Fibroblast of lung (primary cell): ENCODE measurements around the gene BTLA. TPM values are rescaled to one million over a fixed set of nuclear protein-coding genes. Genes with fewer than 3 reads are reported as not detected.

ENCODE experiments used
- DNase-seq, 2 donors: peaks; one replicate each; pipeline versions ENCODE4 v3.0.0 to v3.0.0-alpha.2; 2010; ENCODE audit warnings: low read depth in 2 of 2
- H2AFZ ChIP-seq: 2 replicates; pipeline ENCODE4 v1.5.1; 2012; ENCODE audit warnings: low read length, control low read depth, inconsistent platforms
- H3K27ac ChIP-seq: 2 replicates; pipeline ENCODE4 v1.5.1; 2011; ENCODE audit warnings: low read length, control low read depth; ENCODE audit not compliant: insufficient read depth
- H3K27me3 ChIP-seq: 2 replicates; pipeline ENCODE4 v1.5.1; 2011; ENCODE audit warnings: mild to moderate bottlenecking, low read length; ENCODE audit not compliant: control insufficient read depth, insufficient read depth
- H3K36me3 ChIP-seq: 2 replicates; pipeline ENCODE4 v1.5.1; 2011; ENCODE audit warnings: low read length; ENCODE audit not compliant: control insufficient read depth, insufficient read depth
- H3K4me1 ChIP-seq: 2 replicates; pipeline ENCODE4 v1.5.1; 2011; ENCODE audit warnings: low read length; ENCODE audit not compliant: control insufficient read depth, insufficient read depth; ENCODE audit errors: extremely low read depth
- H3K4me2 ChIP-seq: 2 replicates; pipeline ENCODE4 v1.5.1; 2011; ENCODE audit warnings: low read length, control low read depth; ENCODE audit not compliant: insufficient read depth; ENCODE audit errors: extremely low read depth
- H3K4me3 ChIP-seq, 4 experiments: fragments of 200-600 bp in 1 of 4; sonication (generic) in 1 of 4; replicated peaks in 1 of 4; 2 replicates each; pipeline ENCODE4 v1.5.1; 2011 to 2016; ENCODE audit warnings: low read length in 4 of 4, low read depth in 3 of 4, mild to moderate bottlenecking in 3 of 4, control low read depth in 2 of 4, inconsistent platforms in 1 of 4, mixed read lengths in 1 of 4; ENCODE audit not compliant: insufficient read depth in 1 of 4; ENCODE audit errors: control extremely low read depth in 1 of 4
- H3K79me2 ChIP-seq: 2 replicates; pipeline ENCODE4 v1.5.1; 2012; ENCODE audit warnings: mild to moderate bottlenecking, low read length, inconsistent platforms; ENCODE audit not compliant: control insufficient read depth, insufficient read depth
- H3K9ac ChIP-seq: 2 replicates; pipeline ENCODE4 v1.5.1; 2011; ENCODE audit warnings: mild to moderate bottlenecking, low read length, control low read depth; ENCODE audit not compliant: insufficient read depth
- H3K9me3 ChIP-seq: 2 replicates; pipeline ENCODE4 v1.5.1; 2012; ENCODE audit warnings: low read depth, low read length; ENCODE audit not compliant: control insufficient read depth, insufficient read depth
- H4K20me1 ChIP-seq: 2 replicates; pipeline ENCODE4 v1.5.1; 2011; ENCODE audit warnings: low read length; ENCODE audit not compliant: control insufficient read depth, insufficient read depth; ENCODE audit errors: extremely low read depth
- EZH2 ChIP-seq: IDR thresholded peaks from 2 replicates; pipeline ENCODE4 v1.5.1; 2012; ENCODE audit warnings: low read length, control low read depth, mild to moderate bottlenecking; ENCODE audit errors: missing control alignments
- polyA plus RNA-seq, 2 donors: library from polyadenylated mRNA; depleted of rRNA in 1 of 2; stranded (reverse) in 1 of 2; unstranded in 1 of 2; fragments of >200 nt; gene quantifications; 2 replicates each; pipeline ENCODE4 v1.2.1, GENCODE V29; 2011 to 2012; ENCODE audit warnings: missing spikeins in 1 of 2
- total RNA-seq: library from RNA; depleted of rRNA; stranded (reverse); fragments of >200 nt; gene quantifications from 2 replicates; pipeline ENCODE4 v1.2.1, GENCODE V29; 2014
- TF ChIP-seq, protein P1 (sequence below), 2 donors: IDR thresholded peaks in 1 of 2; conservative IDR thresholded peaks in 1 of 2; 1 replicate in 1 of 2; 2 replicates in 1 of 2; pipeline ENCODE4 v1.5.1; 2011 to 2012; ENCODE audit warnings: low read length in 2 of 2, control low read depth in 1 of 2, inconsistent platforms in 1 of 2, low read depth in 1 of 2, mild to moderate bottlenecking in 1 of 2

BTLA gene
- total and polyA plus RNA-seq, 2 donors (not counting 1 experiment from before 2014, with no cell fraction given) = under 0.01 TPM; not detected in 1

DNA sequence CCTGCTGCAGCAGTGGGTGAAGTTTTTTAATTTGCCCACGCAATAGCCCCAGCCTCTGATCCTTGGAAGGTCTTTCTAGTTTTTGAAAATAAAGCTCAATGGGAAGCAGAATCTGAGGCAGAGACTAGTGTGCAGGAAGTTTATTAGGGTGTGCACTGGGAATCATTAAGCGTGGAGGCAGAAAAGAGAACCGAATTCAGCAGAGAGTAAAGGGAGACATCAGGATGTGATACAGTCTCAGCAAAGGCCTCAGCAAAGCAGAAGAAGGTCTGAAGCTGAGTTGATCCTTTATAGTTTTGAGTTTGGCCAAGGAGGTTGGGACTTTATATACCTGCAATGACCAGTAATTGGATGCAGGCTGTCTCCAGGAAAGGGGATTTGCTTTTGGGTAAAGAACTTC is 4.9 kb upstream of the BTLA start:
- Histone ChIP-seq H3K9ac (no peak overlapping the region), H3K79me2 (no peaks in the 10 kb centered on the region), H4K20me1 (no peaks in the 10 kb centered on the region), H3K4me2 (no peak overlapping the region), H2AFZ (no peak overlapping the region), H3K4me3 (no peak overlapping the region), H3K27me3 (peaks cover 3% of the 10 kb centered on the region), H3K4me1 (no peaks in the 10 kb centered on the region), H3K9me3 (no peaks in the 10 kb centered on the region), H3K27ac (no peak overlapping the region), H3K36me3 (no peaks in the 10 kb centered on the region)
- no peak for DNase-seq
- TF ChIP-seq, protein P1, sequence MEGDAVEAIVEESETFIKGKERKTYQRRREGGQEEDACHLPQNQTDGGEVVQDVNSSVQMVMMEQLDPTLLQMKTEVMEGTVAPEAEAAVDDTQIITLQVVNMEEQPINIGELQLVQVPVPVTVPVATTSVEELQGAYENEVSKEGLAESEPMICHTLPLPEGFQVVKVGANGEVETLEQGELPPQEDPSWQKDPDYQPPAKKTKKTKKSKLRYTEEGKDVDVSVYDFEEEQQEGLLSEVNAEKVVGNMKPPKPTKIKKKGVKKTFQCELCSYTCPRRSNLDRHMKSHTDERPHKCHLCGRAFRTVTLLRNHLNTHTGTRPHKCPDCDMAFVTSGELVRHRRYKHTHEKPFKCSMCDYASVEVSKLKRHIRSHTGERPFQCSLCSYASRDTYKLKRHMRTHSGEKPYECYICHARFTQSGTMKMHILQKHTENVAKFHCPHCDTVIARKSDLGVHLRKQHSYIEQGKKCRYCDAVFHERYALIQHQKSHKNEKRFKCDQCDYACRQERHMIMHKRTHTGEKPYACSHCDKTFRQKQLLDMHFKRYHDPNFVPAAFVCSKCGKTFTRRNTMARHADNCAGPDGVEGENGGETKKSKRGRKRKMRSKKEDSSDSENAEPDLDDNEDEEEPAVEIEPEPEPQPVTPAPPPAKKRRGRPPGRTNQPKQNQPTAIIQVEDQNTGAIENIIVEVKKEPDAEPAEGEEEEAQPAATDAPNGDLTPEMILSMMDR (conservative IDR thresholded peaks at IDR 0.05 in 1 of 2, IDR thresholded peaks at IDR 0.05 in 1 of 2; ENCODE audit: low read depth in 1 of 2, low read length in 2 of 2) = no peak
- TF ChIP-seq EZH2 = no peak

DNA sequence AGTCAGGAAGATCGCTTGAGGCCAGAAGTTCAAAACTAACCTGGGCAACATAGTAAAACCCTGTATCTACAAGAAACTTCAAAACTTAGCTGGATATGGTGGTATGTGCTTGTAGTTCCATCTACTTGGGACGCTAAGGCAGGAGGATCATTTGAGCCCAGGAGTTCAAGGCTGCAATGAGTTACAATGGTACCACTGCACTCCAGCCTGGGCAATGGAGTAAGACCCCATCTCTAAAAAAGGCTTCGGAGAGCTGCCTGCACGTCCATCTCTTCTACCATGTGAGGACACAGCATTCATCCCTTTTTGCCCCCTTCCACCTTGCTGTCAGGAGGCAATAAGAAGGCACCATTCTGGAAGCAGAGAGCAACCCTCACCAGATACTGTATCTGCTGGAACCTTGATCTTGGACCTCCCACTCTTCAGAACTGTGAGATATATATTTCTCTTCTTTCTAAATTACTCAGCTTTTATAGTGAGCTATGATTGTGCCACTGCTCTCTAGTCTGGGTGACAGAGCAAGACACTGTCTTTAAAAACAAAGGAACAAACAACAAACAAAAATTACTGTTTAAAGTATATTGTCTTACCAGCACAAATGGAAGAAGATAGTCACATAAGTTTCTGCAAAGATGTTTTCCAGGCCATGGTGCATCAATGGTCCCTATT is 4.2 kb upstream of the BTLA start:
- H3K36me3 ChIP-seq = no peaks in the 10 kb centered on the region
- no peaks in the 10 kb centered on the region for H3K79me2 ChIP-seq
- H4K20me1 ChIP-seq = no peaks in the 10 kb centered on the region
- no peak overlapping the region for H3K27ac ChIP-seq
- no peak overlapping the region for H3K9ac ChIP-seq
- no peaks in the 10 kb centered on the region for H3K9me3 ChIP-seq
- DNase-seq = no peak
- no peak overlapping the region for H2AFZ ChIP-seq
- no peaks in the 10 kb centered on the region for H3K4me1 ChIP-seq
- H3K4me3 ChIP-seq = no peak overlapping the region
- H3K27me3 ChIP-seq = peaks cover 3% of the 10 kb centered on the region
- H3K4me2 ChIP-seq = no peak overlapping the region
- TF ChIP-seq, protein P1 (conservative IDR thresholded peaks at IDR 0.05 in 1 of 2, IDR thresholded peaks at IDR 0.05 in 1 of 2; ENCODE audit: low read depth in 1 of 2, low read length in 2 of 2) = no peak
- no peak for TF ChIP-seq EZH2

DNA sequence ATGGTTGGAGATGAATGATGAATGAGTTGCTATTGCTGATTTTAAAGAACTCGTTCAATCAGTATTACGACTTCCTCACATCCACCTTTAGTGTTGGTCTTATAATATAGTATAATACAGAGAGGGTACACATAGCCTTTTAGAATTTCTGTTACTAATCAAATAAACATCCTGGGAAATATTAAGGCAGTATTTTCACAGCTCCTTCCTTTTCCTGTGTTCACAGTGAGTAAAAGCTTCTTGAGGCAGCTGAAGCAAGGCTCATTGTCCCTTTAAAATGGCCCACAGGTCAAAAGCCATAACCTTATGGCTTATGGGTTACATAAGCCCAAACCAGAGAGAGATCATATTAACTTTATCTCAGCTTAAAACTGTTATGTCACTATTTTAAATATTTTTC is 1.3 kb upstream of the BTLA start:
- H2AFZ ChIP-seq = no peak overlapping the region
- no peaks in the 10 kb centered on the region for H3K36me3 ChIP-seq
- no peaks in the 10 kb centered on the region for H3K4me1 ChIP-seq
- no peaks in the 10 kb centered on the region for H4K20me1 ChIP-seq
- no peak overlapping the region for H3K27ac ChIP-seq
- no peak overlapping the region for H3K4me2 ChIP-seq
- no peak overlapping the region for H3K9ac ChIP-seq
- H3K79me2 ChIP-seq = no peaks in the 10 kb centered on the region
- no peaks in the 10 kb centered on the region for H3K27me3 ChIP-seq
- DNase-seq = no peak
- TF ChIP-seq EZH2 = no peak
- TF ChIP-seq, protein P1 (conservative IDR thresholded peaks at IDR 0.05 in 1 of 2, IDR thresholded peaks at IDR 0.05 in 1 of 2; ENCODE audit: low read depth in 1 of 2, low read length in 2 of 2) = no peak
- no peak overlapping the region for H3K4me3 ChIP-seq
- no peaks in the 10 kb centered on the region for H3K9me3 ChIP-seq
